Keratinocyte (primary cell): ENCODE measurements around the gene INPP5A.

ENCODE experiments used
- EZH2 ChIP-seq: IDR thresholded peaks from one replicate; pipeline ENCODE4 v1.6.1; 2012; ENCODE audit warnings: inconsistent platforms, mild to moderate bottlenecking, low read length, moderate library complexity
- TF ChIP-seq, protein P1 (sequence below), 3 experiments: IDR thresholded peaks in 1 of 3; conservative IDR thresholded peaks in 1 of 3; optimal IDR thresholded peaks in 1 of 3; 2 replicates in 2 of 3; 3 replicates in 1 of 3; pipeline versions ENCODE3 to v1.5.1; 2011; ENCODE audit warnings: low read length in 3 of 3, mild to moderate bottlenecking in 3 of 3, moderate library complexity in 2 of 3, control low read depth in 1 of 3, inconsistent platforms in 1 of 3; ENCODE audit not compliant: insufficient read depth in 2 of 3; ENCODE audit errors: extremely low read depth in 1 of 3

DNA sequence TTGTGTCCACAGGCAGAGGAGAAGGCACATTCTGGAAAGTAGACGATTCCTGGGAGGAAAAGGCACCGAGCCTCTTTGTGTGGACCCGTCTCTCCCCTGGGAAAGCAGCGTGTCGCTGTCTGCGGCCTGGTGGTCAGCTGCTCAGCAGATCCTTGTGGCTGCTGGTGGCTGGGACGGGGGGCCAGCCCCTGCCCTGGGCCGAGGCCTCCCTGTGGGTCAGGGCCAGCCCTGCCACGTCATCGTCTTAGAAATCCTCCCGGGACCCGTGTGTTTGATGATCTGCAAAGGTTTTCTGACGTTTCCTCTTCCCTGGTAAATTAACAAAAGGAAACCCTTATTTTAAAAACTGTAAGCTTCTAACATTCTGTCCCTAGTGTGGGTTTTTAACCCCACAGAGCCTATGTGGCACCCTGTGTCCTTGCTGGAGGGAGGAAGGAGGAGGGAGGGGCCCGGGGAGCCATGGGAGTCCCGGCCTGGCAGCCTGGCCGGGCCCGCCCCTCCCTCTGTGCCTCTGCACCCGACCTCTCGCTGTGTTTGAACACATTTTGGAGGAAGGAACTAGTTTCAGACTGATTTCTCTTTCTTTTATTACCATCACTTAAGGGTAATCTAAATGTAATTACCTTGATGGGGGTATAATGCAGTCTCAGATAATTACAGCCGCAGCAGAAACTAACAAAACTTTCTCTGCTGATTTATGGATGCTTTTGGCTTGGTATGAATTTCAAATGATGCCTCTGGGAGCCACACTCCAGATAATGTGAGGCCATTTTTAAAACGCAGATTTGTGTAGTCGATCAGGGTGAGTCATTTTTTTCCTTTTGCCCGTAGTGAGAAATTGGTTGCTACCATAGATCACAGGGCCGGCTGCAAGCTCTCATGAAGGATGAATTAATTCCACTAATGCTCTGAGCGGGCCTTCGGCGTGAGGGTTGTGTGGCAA, 162.8 kb downstream of the INPP5A start:
- TF ChIP-seq, protein P1, sequence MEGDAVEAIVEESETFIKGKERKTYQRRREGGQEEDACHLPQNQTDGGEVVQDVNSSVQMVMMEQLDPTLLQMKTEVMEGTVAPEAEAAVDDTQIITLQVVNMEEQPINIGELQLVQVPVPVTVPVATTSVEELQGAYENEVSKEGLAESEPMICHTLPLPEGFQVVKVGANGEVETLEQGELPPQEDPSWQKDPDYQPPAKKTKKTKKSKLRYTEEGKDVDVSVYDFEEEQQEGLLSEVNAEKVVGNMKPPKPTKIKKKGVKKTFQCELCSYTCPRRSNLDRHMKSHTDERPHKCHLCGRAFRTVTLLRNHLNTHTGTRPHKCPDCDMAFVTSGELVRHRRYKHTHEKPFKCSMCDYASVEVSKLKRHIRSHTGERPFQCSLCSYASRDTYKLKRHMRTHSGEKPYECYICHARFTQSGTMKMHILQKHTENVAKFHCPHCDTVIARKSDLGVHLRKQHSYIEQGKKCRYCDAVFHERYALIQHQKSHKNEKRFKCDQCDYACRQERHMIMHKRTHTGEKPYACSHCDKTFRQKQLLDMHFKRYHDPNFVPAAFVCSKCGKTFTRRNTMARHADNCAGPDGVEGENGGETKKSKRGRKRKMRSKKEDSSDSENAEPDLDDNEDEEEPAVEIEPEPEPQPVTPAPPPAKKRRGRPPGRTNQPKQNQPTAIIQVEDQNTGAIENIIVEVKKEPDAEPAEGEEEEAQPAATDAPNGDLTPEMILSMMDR (optimal IDR thresholded peaks at IDR 0.05 in 1 of 3, IDR thresholded peaks at IDR 0.05 in 1 of 3, conservative IDR thresholded peaks at IDR 0.05 in 1 of 3; ENCODE audit: extremely low read depth in 1 of 3, insufficient read depth in 2 of 3, low read length in 3 of 3) = no peak
- no peak for TF ChIP-seq EZH2
